DOHH2 (cell line): ENCODE results near the gene SGPP1.

Experiments used
- H3F3A ChIP-seq: fragments of 200-600 bp; sonication (generic), shearing (Covaris generic); 2 replicates; pipeline ENCODE4 v1.6.0; 2016; ENCODE audit warnings: antibody characterized with exemption, mild to moderate bottlenecking; ENCODE audit not compliant: control insufficient read depth, insufficient read depth
- H3K27ac ChIP-seq: fragments of 200-600 bp; sonication (generic); 2 replicates; pipeline ENCODE4 v1.5.1; 2014; ENCODE audit warnings: low read depth, mild to moderate bottlenecking, low read length, moderate library complexity
- H3K27me3 ChIP-seq: fragments of 200-600 bp; sonication (generic); 2 replicates; pipeline ENCODE4 v1.6.1; 2014; ENCODE audit warnings: mild to moderate bottlenecking, low read length, mixed read lengths; ENCODE audit not compliant: control insufficient read depth
- H3K36me3 ChIP-seq: fragments of 200-600 bp; sonication (generic); 2 replicates; pipeline ENCODE4 v1.6.1; 2014; ENCODE audit warnings: mild to moderate bottlenecking, low read length, moderate library complexity, mixed read lengths; ENCODE audit not compliant: control insufficient read depth
- H3K4me1 ChIP-seq: fragments of 200-600 bp; sonication (generic); 2 replicates; pipeline ENCODE4 v1.6.1; 2014; ENCODE audit warnings: mild to moderate bottlenecking, low read length, mixed read lengths; ENCODE audit not compliant: control insufficient read depth
- H3K4me2 ChIP-seq: fragments of 200-600 bp; sonication (generic); 2 replicates; pipeline ENCODE4 v1.6.0; 2014; ENCODE audit warnings: mild to moderate bottlenecking, low read length, moderate library complexity
- H3K4me3 ChIP-seq: fragments of 200-600 bp; sonication (generic); 2 replicates; pipeline ENCODE4 v1.5.1; 2014; ENCODE audit warnings: mild to moderate bottlenecking, low read length, mixed read lengths
- H3K79me2 ChIP-seq: fragments of 200-600 bp; sonication (generic); 2 replicates; pipeline ENCODE4 v1.6.1; 2014; ENCODE audit warnings: mild to moderate bottlenecking, low read length, mixed read lengths; ENCODE audit not compliant: control insufficient read depth
- H3K9me2 ChIP-seq: fragments of 200-600 bp; sonication (generic); replicated peaks from 2 replicates; pipeline ENCODE4 v1.6.1; 2014; ENCODE audit warnings: mild to moderate bottlenecking, low read length, mixed read lengths; ENCODE audit not compliant: control insufficient read depth
- H3K9me3 ChIP-seq: fragments of 200-600 bp; sonication (generic); 2 replicates; pipeline ENCODE4 v1.6.1; 2014; ENCODE audit warnings: antibody characterized with exemption, low read length, mixed read lengths; ENCODE audit not compliant: control insufficient read depth, insufficient read depth
- H4K20me1 ChIP-seq: fragments of 200-600 bp; sonication (generic); 2 replicates; pipeline ENCODE4 v1.6.0; 2014; ENCODE audit warnings: low read depth, mild to moderate bottlenecking, antibody characterized with exemption, low read length, moderate library complexity; ENCODE audit not compliant: control insufficient read depth, insufficient read depth
- EZH2phosphoT487 ChIP-seq: fragments of 200-600 bp; sonication (generic); IDR thresholded peaks from 2 replicates; pipeline ENCODE4 v1.6.1; 2017; ENCODE audit warnings: borderline replicate concordance, mild to moderate bottlenecking, antibody characterized with exemption, low read length, moderate library complexity, mixed read lengths
- TF ChIP-seq, protein P1 (sequence below): fragments of 200-600 bp; sonication (generic); IDR thresholded peaks from one replicate; pipeline ENCODE4 v1.5.1; 2014; ENCODE audit warnings: antibody characterized with exemption, mild to moderate bottlenecking, low read depth, low read length; ENCODE audit not compliant: poor library complexity, severe bottlenecking

SGPP1 gene

DNA sequence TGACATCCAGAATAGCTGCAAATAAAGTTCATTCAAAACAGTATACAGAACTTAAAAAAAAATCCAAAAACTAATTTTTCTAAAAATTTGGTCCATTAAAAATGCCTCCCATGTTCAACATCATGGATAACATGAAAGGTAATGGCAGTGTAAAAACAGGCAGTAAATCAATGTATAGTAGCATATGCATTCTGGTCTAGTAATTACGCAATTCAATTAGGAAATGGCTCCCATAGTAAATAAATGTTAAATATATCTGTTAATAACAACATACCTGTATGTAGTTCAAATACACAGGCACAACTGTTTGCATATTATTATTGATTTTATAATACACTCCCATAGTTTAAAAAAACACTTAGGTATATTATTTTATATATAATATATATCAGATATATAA, 42.5 kb downstream of the SGPP1 start:
- Histone ChIP-seq H3K4me1 (no peaks in the 10 kb centered on the region), H3K79me2 (peaks cover 34% of the 10 kb centered on the region), H4K20me1 (0 out of 2 replicates have a peak, but pooled peaks cover 4% of the 10 kb centered on the region), H3K27ac (no peak overlapping the region), H3K9me2 (no peaks in the 10 kb centered on the region), H3K27me3 (no peaks in the 10 kb centered on the region), H3K36me3 (peaks cover 71% of the 10 kb centered on the region), H3K9me3 (no peaks in the 10 kb centered on the region), H3F3A (peaks cover 34% of the 10 kb centered on the region), H3K4me3 (no peak overlapping the region), H3K4me2 (no peak overlapping the region)
- TF ChIP-seq, protein P1, sequence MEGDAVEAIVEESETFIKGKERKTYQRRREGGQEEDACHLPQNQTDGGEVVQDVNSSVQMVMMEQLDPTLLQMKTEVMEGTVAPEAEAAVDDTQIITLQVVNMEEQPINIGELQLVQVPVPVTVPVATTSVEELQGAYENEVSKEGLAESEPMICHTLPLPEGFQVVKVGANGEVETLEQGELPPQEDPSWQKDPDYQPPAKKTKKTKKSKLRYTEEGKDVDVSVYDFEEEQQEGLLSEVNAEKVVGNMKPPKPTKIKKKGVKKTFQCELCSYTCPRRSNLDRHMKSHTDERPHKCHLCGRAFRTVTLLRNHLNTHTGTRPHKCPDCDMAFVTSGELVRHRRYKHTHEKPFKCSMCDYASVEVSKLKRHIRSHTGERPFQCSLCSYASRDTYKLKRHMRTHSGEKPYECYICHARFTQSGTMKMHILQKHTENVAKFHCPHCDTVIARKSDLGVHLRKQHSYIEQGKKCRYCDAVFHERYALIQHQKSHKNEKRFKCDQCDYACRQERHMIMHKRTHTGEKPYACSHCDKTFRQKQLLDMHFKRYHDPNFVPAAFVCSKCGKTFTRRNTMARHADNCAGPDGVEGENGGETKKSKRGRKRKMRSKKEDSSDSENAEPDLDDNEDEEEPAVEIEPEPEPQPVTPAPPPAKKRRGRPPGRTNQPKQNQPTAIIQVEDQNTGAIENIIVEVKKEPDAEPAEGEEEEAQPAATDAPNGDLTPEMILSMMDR = no peak
- TF ChIP-seq EZH2phosphoT487 = no peak

DNA sequence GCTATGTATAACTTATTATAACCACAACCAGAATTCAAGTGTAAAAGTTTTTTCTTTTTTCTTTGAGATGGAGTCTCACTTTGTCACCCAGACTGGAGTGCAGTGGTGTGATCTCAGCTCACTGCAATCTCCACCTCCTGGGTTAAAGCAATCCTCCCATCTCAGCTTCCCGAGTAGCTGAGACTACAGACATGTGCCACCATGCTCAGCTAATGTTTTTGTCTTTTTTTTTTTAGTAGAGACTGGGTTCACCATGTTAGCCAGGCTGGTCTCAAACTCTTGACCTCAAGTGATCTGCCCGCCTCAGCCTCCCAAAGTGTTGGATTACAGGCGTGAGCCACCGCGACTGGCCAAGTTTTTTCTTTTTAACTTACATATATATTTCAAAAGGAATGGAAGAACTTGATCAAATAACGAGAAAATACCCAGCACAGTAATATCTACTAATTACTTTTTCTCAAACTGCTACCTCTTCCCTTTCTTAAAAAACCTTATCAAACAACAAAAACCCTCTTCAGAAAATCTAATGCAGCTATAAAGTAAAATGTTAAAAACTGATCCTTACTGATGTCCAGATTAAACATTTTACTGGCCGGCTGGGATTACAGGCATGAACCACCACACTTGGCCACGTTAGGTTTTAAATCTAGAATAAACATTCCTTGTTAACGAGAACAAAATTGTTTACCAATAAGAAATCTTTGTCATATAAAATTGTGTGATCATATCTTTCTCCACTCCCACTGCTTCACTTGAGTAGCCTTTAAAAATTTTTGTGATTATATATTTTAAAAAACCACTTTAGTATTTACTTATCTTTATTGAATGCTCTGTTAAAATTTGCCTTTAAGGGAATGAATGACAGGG, 44.9 kb downstream of the SGPP1 start:
- TF ChIP-seq EZH2phosphoT487 = no peak
- TF ChIP-seq, protein P1 = no peak
- Histone ChIP-seq H3K4me2 (no peak overlapping the region), H3K27ac (no peak overlapping the region), H3K4me1 (no peaks in the 10 kb centered on the region), H3K4me3 (no peak overlapping the region), H3K79me2 (peaks cover 21% of the 10 kb centered on the region), H3K9me2 (no peaks in the 10 kb centered on the region), H3K36me3 (peaks cover 77% of the 10 kb centered on the region), H3F3A (peaks cover 34% of the 10 kb centered on the region), H3K27me3 (no peaks in the 10 kb centered on the region), H3K9me3 (no peaks in the 10 kb centered on the region), H4K20me1 (0 out of 2 replicates have a peak, but pooled peaks cover 4% of the 10 kb centered on the region)

DNA sequence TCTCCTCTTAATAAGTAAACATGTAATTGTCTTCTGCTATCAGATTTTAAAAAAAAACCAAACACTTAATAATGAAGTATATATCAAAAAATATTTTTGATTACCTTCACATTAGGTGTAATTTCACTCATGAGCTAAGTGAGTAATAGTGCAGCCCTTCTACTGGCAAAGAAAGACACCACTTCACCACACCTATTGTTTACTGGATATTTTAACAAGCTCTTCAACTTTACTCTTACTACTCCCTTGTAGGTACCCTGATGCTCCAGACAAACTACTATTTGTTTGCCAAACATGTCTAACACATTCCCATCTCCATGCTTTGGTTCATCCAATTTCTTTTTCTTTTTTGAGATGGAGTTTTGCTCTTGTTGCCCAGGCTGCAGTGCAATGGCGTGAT, 49.3 kb downstream of the SGPP1 start:
- Histone ChIP-seq H3K36me3 (peaks cover 75% of the 10 kb centered on the region), H4K20me1 (no peaks in the 10 kb centered on the region), H3K9me3 (no peaks in the 10 kb centered on the region), H3K27ac (no peak overlapping the region), H3K4me3 (no peak overlapping the region), H3F3A (peaks cover 33% of the 10 kb centered on the region), H3K27me3 (no peaks in the 10 kb centered on the region), H3K9me2 (no peaks in the 10 kb centered on the region), H3K4me2 (no peak overlapping the region), H3K79me2 (no peaks in the 10 kb centered on the region; the same call in 1 of the 2 replicates), H3K4me1 (no peaks in the 10 kb centered on the region)
- TF ChIP-seq, protein P1 = no peak
- TF ChIP-seq EZH2phosphoT487 = no peak
